Karpas-422 (cell line): Measurements from ENCODE around the gene ANAPC10. TPM values are rescaled to one million over a fixed set of nuclear protein-coding genes. Genes with fewer than 3 reads are reported as not detected.
A peak's percentile ranks its signal among the peaks of the same experiment; 100 is the strongest.

ENCODE experiments used
- DNase-seq: peaks from one replicate; pipeline ENCODE4 v3.0.0-alpha.2; 2015
- H2AFZ ChIP-seq: fragments of 200-600 bp; sonication (generic); 2 replicates; pipeline ENCODE4 v1.6.1; 2014; ENCODE audit warnings: antibody characterized with exemption, low read length, mixed read lengths
- H3K27ac ChIP-seq: fragments of 200-600 bp; sonication (generic); 2 replicates; pipeline ENCODE4 v1.5.1; 2014; ENCODE audit warnings: mild to moderate bottlenecking, low read length, moderate library complexity
- H3K27me3 ChIP-seq: fragments of 200-600 bp; sonication (generic); 2 replicates; pipeline ENCODE4 v1.6.1; 2014; ENCODE audit warnings: low read length, mixed read lengths
- H3K36me3 ChIP-seq: fragments of 200-600 bp; sonication (generic); 2 replicates; pipeline ENCODE4 v1.6.1; 2014; ENCODE audit warnings: low read length, mixed read lengths; ENCODE audit not compliant: insufficient read depth
- H3K4me1 ChIP-seq: fragments of 200-600 bp; sonication (generic); 2 replicates; pipeline ENCODE4 v1.6.1; 2014; ENCODE audit warnings: mild to moderate bottlenecking, low read length, mixed read lengths
- H3K4me2 ChIP-seq: fragments of 200-600 bp; sonication (generic); 2 replicates; pipeline ENCODE4 v1.6.1; 2014; ENCODE audit warnings: low read length, low read depth, mild to moderate bottlenecking; ENCODE audit not compliant: poor library complexity, severe bottlenecking
- H3K4me3 ChIP-seq: fragments of 200-600 bp; sonication (generic); 2 replicates; pipeline ENCODE4 v1.5.1; 2014; ENCODE audit warnings: mild to moderate bottlenecking, antibody characterized with exemption, low read length, mixed read lengths
- H3K79me2 ChIP-seq: fragments of 200-600 bp; sonication (generic); 2 replicates; pipeline ENCODE4 v1.6.1; 2014; ENCODE audit warnings: mild to moderate bottlenecking, low read length, mixed read lengths
- H3K9ac ChIP-seq: fragments of 200-600 bp; sonication (generic); 2 replicates; pipeline ENCODE4 v1.6.0; 2014; ENCODE audit warnings: low read length
- H3K9me2 ChIP-seq: fragments of 200-600 bp; sonication (generic), shearing (Covaris generic); replicated peaks from 2 replicates; pipeline ENCODE4 v1.6.0; 2014; ENCODE audit warnings: mild to moderate bottlenecking, low read length, moderate library complexity; ENCODE audit not compliant: insufficient read depth
- H3K9me3 ChIP-seq: fragments of 300-700, 200-600 bp; sonication (generic); 2 replicates; pipeline ENCODE4 v1.6.1; 2014; ENCODE audit warnings: low read length, mixed read lengths
- H4K20me1 ChIP-seq: fragments of 200-600 bp; sonication (generic); 2 replicates; pipeline ENCODE4 v1.6.1; 2014; ENCODE audit warnings: mild to moderate bottlenecking, antibody characterized with exemption, low read length, low read depth; ENCODE audit not compliant: insufficient read depth
- total RNA-seq: library from RNA; depleted of rRNA; stranded (reverse); fragments of >200 nt; shearing (Covaris generic); gene quantifications from 2 replicates; pipeline ENCODE4 v1.2.3, GENCODE V29; 2014; ENCODE audit warnings: low replicate concordance; rRNA removed

The ANAPC10 gene
- total RNA-seq, 1 experiment from 2014 or later: 75.3 TPM

- Histone ChIP-seq H3K9me3 (peaks cover 6% of the 10 kb centered on the region; the same call in 1 of the 2 replicates), H3K4me3 (no peak overlapping the region), H3K27ac (no peak overlapping the region)
These were observed 143.8 kb downstream of the ANAPC10 start for GRCh38 chr4:144954230-144954629.

DNA sequence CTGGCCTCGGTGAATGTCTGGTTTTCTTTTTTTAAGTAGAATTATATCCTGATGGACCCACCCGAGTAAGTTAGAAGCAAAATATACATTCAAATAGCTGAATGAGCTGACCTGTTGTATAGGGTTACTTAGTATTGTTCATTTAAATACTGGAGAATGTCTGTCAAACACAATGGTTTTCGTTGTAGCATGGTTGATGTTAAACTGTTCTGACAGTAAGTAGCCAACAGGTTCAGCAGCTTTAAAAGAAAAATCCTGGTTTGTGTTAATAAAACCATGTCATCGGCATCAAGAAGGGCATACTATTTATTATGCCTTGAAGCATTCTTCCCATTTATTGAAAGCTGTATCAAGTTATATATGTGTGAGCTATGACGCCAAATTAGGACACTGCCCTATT, 149.6 kb downstream of the ANAPC10 start:
- DNase-seq: no peak
- H3K27me3 ChIP-seq: no peaks in the 10 kb centered on the region
- H4K20me1 ChIP-seq: no peaks in the 10 kb centered on the region
- H3K4me3 ChIP-seq: no peak overlapping the region
- no peak overlapping the region for H3K9ac ChIP-seq
- no peaks in the 10 kb centered on the region for H3K79me2 ChIP-seq
- no peaks in the 10 kb centered on the region for H3K9me2 ChIP-seq
- peaks cover 6% of the 10 kb centered on the region; the same call in 1 of the 2 replicates for H3K9me3 ChIP-seq
- H3K4me2 ChIP-seq: no peak overlapping the region
- no peak overlapping the region for H3K27ac ChIP-seq
- H2AFZ ChIP-seq: no peak overlapping the region
- no peaks in the 10 kb centered on the region for H3K36me3 ChIP-seq
- H3K4me1 ChIP-seq: peaks cover 15% of the 10 kb centered on the region

More at GRCh38 chr4:144954230-144954629, 143.8 kb downstream of the ANAPC10 start:
- H3K9me2 ChIP-seq: no peaks in the 10 kb centered on the region
- H2AFZ ChIP-seq: peak overlapping the region; percentile 25; the same call in 1 of the 2 replicates
- H4K20me1 ChIP-seq: no peaks in the 10 kb centered on the region
- no peaks in the 10 kb centered on the region for H3K36me3 ChIP-seq
- no peaks in the 10 kb centered on the region for H3K27me3 ChIP-seq
- DNase-seq: no peak
- no peak overlapping the region for H3K9ac ChIP-seq
- no peak overlapping the region for H3K4me2 ChIP-seq
- H3K4me1 ChIP-seq: peaks cover 25% of the 10 kb centered on the region
- no peaks in the 10 kb centered on the region for H3K79me2 ChIP-seq

GRCh38 chr4:144948009-144948408, 150.0 kb downstream of the ANAPC10 start:
- DNase-seq: no peak
- H3K79me2 ChIP-seq: no peaks in the 10 kb centered on the region
- no peak overlapping the region for H3K27ac ChIP-seq
- H3K4me1 ChIP-seq: peaks cover 15% of the 10 kb centered on the region
- H3K9ac ChIP-seq: no peak overlapping the region
- H3K9me3 ChIP-seq: peaks cover 4% of the 10 kb centered on the region; the same call in 1 of the 2 replicates
- H4K20me1 ChIP-seq: no peaks in the 10 kb centered on the region
- no peaks in the 10 kb centered on the region for H3K9me2 ChIP-seq
- H3K36me3 ChIP-seq: no peaks in the 10 kb centered on the region
- H3K4me3 ChIP-seq: no peak overlapping the region
- H2AFZ ChIP-seq: no peak overlapping the region
- H3K27me3 ChIP-seq: no peaks in the 10 kb centered on the region
- no peak overlapping the region for H3K4me2 ChIP-seq

Other genes with a start within 250 kb of the ANAPC10 start
- 117 and 237 TPM in 2 replicates for gene ABCE1, start 115 bp upstream of the ANAPC10 start, total RNA-seq
- 18.2 and 62.1 TPM in 2 replicates for gene OTUD4, start 82.4 kb upstream of the ANAPC10 start, total RNA-seq